GM18520 (cell line): Measurements from ENCODE around the gene SEC14L1.
"Not testable (repeated sequence)": the region's sequence is repeated elsewhere in the genome, so short reads cannot be mapped to it uniquely, and the experiment has no call there.

Experiments
- ATAC-seq: cut with Tn5 transposase; IDR thresholded peaks from one replicate; pipeline ENCODE4 v1.9.1; 2021; ENCODE audit not compliant: unreplicated experiment

SEC14L1 gene

DNA sequence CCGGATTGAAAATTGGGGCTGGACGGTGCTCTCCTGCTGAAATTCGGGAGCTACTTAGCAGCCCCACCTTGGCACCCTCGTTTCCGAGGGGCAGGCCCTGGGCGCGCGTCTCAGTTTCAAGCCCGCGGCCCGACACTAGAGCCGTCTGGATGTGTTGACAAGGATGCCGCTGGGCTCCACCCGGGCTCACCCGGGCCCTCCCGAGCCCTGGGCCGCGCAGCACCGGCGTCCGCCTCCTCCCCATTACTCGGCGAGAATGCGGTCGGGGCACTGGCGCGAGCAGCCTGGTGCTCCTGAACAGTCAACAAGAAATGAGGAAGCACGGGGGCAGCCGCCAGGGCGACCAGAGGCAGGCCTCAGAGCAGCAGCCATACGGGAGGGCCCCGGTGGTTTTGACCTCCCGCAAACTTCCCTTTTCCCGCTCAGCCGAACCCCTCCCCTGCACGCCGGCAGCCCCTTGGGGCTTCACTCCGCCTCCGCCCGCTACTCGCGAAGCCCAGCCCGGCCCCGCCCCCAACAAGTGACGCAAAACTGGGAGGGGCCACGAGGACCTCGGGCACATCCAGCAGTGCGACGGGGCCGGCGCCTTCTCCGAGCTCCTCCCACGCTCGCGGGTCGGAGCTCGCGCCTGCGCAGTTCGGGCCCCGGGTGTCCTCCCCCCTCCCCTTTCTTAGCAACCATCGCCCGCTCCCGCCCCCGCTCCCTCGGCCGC is 447 bp upstream of the SEC14L1 start:
- ATAC-seq = peak; percentile 77

DNA sequence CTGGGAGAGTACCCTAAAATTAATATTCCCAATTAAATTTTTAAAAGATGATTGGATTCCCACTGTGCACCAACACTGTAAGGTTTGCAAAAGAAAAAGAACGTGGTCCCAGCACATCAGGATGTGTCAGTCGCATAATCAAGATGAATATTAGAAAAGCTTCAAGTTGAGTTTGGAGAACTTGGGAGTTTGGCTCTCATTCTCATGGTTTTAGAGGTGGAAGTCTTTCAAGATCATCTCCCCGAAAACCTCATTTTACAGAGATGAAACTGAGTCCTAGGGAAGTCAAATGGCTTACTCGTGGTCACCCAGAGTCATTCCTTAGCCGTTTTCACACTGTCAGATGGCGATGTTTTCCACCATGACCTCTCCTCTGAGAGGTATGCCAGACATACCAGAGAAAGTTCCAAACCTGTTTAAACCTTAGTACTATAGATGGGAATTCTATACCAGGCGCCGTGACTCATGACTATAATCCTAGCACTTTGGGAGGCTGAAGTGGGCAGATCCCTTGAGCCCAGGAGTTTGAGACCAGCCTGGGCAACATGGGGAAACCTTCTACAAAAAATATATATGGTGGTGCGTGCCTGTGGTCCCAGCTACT is 1.2 kb downstream of the SEC14L1 start:
- no peak for ATAC-seq

DNA sequence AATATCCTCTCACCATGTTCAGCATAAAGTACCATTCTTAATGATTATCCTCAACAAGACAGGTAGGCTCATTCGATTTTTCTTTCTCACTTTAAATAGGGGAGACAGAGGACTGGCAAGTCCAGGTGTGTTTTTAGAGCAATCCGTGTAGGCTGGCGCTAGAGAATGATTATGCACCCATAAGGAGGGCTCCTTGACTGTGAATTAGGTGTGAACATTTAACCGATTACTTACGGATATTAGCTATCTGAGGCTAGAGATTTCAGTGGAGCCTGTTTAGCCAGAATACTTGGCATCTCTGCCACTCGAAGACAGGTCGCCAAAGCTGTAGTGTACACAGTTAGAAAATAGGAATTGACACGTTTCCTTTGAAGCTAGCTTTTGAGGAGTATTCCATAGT is 1.9 kb downstream of the SEC14L1 start:
- ATAC-seq = no peak

DNA sequence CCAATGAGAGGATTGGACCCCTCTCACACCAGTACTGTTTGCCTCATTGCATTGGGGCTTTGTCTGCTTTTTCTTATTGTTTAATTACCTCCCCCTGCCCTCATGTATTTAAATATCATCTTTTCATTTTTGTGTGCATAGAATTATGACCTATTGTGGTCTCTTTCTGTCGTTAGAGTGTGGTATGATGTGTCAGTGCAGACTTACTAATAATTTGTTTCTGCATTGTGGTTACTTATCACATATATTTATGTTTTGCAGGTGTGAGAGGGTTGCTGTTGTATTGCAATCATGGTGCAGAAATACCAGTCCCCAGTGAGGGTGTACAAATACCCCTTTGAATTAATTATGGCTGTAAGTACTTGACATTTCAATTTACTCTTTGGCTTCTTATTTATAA is 2.5 kb downstream of the SEC14L1 start:
- ATAC-seq = no peak

DNA sequence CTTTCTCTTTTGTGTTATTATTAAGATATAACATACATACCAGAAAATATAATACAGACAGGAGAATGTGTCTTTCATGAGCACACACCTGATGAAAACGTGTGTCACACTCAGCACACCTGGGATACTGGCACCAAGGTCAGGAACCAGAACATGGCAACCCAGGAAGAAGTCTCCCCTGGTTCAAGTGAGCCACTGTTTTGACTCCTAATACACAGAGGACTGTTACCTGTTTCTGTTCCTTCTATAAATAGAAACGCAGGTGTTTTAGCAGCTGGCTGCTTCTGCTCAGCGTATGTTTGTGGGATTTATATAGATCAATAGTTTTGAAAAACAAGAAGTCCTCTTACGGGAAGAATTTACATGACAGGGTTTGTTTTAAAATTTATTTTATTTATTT is 3.5 kb downstream of the SEC14L1 start:
- ATAC-seq = no peak

DNA sequence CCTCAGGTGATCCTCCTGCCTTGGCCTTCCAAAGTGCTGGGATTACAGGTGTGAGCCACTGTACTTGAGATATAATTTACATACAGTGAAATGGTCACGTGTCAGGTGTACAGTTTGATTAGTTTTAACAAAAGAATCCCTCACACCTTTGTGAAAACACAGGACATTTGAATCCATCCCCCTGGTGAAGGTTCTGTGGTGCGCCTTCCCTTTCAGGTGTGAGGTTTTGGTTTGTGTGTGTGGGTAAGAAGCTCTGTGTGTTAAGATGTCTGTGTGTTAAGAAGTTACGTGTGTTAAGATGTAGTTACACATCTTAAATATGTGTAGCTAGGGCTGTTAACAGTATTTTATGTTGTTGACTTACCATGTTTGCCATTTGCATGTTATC is 4.4 kb downstream of the SEC14L1 start:
- no peak for ATAC-seq

DNA sequence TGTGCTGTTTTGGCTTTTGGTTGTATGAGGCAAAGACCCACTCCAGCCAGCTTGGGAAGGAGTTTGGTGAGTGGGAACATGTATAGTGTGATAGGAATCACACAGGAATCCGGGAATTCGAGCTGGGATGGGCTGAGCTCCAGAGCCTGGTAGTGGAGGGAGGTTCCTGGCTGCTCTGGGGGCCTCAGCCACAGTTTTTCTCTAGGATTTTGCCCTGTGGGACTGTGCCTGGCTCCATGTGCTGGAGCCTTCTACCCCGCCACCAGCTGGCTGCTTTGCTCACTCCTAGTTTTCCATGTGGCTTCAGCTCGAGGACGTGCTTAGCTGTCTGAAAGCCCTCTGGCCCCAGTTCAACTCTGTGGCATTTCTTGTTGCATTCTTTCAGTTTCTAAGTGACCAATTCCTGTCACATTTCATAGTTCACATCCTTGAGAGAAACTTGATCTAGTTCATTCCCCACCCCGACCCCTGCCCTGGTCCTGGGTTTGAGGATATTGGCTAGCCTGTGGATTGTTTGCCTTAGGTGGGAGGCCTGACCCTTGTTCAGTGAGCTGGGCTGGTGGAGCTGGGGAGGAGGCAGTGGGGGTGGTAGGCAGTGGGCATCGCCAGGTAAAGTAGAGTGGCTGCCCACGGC is 5.0 kb downstream of the SEC14L1 start:
- no peak for ATAC-seq

DNA sequence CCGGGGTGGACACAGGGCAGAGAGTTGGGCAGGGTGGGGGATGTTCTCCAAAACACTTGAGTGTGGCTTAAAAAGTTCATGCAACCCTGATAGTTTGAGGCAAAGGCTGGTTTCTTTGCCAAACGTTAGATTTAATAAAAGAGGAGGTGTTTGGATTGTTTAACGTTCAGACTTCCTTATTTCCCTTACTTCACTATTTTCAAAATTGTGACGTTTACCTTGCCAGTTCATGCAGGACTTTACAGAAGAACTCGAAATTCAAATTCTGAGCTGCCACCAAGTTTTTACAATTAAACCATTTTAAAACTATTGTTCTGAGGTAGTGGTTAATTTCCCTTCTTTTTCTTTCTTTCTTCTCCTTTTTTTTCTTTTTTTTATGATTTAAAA is 5.5 kb downstream of the SEC14L1 start:
- no peak for ATAC-seq

DNA sequence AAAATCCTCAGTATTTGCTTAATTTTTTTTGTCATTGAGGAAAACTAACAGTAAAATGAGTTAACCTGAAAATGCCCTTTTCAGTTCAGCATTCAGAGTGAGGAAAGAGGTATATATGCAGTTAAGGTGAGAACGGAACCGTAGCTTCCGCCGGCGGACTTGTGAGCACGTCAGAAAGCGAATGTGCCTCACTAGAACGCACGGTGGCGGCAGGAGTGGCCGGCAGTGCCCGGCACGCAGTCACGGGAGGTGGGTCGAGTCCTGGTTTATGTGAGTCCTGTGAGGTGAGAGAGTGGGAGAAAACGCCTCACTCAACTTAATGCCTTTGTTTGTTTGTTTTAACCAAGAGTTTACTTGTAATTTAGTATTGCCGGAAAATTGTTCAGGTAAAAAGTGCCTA is 6.1 kb downstream of the SEC14L1 start:
- no peak for ATAC-seq

DNA sequence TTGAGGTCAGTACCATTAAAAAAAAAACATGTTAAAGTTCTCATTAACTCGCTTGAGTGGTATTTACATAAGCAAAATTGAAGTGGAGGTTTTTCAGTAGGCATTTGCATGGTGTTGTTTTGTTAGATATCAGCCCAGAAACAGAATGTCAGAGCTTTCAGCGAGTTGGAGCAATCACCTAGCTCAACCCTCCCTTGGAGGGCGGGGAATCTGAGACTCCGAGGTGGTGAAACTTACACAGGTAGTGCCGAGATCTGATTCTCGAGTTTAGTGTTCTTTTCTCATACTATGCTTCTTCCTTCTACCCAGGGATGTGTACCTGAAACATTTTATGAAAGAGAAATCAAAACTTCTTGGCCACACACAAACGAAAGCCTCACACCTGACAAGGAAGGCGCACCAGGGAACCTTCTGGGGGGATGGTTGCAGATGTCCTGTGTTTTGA is 6.6 kb downstream of the SEC14L1 start:
- peak; percentile 43 for ATAC-seq

DNA sequence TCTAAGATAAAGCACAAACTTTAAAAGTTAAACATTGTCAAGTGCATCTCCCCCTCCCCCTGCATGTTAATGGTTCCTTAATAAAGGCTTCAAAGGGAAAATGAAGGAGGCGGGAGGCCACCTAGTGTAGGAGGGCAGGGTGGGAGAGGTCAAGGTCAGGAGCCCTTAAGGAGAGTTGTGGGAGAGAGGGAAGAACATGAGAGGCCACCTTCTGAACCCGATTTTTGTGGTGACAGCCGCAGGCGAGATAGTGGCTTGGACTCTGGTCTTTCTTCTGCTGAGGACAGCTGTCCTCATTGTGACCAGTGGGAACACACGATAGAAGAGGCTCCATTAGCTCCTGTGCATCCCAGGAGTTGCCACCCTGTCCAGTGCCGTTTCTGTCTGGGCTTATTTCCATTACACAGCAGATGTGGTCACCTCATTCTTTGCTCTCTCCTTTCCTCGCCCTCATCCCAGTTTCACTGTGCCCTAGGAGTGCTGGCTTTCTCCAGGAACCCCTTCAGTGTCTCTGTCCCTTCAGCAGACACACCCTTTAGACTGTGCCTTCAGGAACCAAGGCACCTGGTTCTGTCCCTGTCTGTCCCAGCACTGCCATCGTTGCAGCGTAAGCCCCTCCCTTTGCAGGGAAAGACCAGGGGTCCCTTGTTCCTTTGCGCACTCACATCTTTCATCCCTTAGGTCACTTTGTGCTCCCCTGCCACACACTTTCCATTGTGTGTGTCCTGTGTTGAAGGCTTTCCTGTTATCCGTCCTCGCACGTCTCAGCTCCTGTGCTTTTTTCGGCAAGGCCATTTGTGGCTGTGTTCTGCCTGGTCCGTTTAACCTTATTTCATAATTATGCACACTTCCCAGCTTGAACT is 7.5 kb downstream of the SEC14L1 start:
- no peak for ATAC-seq

DNA sequence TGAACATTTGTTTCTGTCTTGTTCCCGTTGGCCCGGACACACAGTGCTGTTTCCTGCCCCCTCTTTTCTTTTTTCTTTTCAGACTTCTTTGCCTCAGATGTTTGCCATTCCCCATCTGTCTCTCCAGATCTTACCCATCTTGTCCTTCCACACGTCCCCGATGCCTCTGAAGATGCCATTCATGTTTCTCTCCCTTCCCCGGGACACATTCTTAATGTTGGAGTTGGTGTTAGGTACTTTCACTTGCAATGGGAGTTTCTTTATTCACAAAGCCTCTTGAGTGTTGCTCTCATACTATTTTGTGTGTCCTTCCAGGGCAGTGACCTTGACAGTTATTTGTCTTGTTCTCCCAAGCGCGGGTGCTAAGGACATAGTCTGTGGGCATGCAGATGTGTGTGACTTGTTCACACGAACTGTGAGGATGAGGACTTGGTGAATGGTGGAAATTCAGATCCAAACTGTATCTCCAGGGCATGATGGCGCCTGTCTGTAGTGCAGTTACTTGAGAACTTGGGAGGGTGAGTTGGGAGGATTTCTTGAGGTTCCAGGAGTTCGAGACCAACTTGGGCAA is 8.3 kb downstream of the SEC14L1 start:
- no peak for ATAC-seq

DNA sequence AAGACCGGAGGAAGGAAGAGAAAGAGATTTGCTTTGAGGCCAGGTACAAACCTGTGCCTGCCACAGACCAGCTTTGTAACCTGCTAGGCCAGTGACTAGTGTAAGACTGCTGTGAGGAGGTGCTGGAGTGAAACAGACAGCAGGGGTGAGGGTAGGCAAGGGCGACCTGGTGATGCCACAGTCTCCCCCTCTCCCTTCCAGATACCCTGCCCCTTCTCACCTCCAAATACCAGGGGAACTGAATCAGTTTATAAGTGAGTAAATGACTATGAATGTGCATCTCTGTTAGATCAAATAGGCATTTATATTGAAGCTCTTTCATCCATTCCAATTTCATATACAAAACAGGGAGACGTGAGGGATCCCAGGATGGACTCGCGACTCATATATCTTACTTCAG is 9.4 kb downstream of the SEC14L1 start:
- no peak for ATAC-seq

DNA sequence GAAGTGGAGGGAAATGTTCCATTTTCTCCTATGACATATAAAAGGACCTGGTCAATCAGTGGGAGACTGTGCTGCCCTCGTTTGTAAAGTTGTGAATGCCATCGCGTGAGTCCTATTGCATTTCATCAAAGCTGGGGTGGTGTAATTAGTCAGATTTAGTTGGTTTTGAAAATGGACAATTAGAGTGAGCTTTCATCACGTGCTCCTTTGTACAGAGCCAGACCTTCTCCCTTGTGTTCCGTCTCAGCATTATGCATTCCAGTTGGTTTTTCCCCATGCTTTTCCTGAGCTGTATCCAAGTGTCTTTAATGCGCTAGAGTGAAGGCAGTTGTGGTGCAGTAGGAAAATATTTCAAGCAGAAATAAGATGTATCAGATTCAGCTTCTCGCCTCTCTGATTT is 10.4 kb downstream of the SEC14L1 start:
- ATAC-seq = no peak

DNA sequence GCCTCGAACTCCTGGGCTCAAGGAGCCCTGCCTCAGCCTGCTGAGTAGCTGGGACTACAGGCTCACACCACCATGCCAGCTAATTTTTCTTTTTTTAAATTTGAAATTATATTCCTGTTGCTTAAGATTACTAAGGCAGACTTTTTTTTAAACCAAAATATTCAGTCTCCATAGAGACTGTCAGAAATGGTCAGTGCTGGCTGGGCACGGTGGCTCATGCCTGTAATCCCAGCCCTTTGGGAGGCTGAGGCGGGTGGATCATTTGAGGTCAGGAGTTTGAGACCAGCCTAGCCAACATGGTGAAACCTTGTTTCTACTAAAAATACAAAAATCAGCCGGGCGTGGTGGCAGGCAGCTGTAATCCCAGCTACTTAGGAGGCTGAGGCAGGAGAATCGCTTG is 11.3 kb downstream of the SEC14L1 start:
- ATAC-seq = not testable (repeated sequence)

DNA sequence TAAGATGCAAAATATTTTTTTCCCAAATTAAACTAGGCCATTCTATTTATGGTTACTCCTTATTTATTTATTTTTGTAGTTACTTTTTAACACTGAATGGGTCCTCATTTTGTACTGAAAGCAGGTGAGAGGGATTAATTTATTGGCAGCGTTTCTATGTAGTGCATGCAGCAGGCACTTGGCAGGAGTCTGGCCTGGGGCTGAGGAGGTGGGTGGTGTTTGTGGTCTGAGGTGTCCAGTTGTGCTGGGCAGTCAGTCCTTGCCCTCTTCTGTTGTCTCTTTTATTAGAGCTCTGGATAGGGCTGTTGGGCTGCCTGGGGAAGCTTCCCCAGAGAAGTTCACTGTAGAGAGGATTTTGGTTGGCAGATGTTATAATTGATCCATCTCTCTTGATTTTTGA is 12.7 kb downstream of the SEC14L1 start:
- ATAC-seq = no peak

DNA sequence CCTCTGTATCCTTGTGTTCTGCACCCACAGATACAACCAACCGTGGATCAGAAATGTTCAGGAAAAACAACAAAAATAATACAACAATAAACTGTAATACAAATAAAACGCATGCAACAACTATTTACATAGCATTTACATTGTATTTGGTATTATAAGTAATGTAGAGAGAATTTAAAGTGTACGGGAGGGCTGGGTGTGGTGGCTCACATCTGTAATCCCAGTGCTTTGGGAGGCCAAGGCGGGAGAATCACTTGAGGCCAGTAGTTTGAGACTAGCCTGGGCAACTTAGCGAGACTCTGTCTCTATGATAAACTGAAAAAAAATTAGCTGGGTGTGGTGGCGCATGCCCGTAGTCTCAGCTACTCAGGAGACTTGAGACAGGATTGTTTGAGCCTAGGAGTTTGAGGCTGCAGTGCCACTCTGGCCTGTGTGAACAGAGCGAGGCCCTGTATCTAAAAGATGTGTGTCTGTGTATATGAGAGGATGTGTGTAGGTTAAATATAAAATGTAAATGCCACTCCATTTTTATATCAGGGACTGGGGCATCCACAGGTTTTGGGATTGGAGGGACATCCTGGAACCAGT is 13.3 kb downstream of the SEC14L1 start:
- ATAC-seq = no peak

DNA sequence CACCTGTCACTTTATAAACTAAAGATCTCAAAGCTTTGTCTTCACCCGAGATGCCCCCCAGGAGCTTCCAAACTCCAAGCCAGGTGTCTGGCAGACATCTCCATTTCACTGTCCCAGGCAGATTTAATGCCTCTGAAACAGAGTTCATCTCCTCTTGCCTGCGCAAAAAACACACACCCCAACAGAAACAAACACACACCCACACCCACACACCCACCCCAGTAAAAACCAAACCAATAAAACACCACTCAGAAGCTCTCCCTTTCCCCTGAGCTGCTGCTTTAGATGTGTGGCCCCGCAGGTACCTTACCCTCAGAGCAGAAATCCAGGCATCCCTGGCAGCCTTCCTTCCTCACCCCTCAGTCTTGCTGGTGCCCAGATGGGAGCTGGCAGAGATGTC is 14.4 kb downstream of the SEC14L1 start:
- no peak for ATAC-seq

DNA sequence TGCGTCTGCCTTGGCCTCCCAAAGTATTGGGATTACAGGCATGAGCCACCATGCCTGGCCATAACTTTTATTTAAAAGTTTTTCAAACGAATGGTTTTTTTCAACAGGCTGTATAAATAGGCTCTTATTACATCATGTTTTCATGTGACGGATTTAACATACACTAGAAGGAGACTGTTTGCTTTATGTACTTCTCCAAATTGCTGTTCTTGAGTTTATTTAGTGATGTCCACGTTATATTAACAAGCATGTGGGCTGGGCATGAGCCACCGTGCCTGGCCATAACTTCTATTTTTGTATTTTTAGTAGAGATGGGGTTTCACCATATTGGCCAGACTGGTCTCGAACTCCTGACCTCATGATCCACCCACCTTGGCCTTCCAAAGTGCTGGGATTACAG is 17.0 kb downstream of the SEC14L1 start:
- ATAC-seq = not testable (repeated sequence)

DNA sequence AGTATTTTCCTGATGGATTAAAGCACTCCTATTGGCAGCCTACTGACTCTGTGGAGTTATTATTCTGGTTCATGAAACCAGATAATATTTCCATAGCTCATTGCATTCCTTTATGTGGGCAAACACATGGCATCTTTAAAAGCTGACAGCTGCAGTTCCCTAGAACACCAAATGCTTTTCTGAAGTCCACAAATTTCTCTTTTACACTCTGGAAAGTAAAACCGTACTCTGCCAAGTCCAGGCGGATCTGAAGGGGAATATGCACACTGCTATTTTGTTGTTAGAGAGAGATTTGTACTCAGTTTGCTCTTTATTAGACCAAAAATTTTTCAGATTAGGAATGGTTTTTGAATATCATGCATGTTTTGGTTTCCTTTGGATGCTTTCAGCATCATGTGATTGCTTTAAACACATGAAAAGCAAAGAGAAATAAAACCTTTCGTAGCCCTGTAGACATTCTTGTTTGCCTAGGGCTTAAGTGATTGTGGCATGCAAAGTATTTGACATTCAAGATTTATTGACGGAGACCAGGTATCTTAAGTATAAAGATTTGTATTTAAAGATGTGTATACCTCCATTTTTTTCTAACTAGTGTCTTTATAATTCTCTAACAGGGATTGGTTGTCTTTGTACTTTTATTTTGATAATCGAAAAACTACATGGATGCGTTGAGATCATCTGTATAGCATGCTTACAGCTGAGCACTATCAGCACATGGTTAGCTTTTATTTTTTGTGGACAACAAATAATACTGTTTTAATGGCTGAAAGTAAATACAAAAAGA is 19.5 kb downstream of the SEC14L1 start:
- ATAC-seq = no peak
